ENCODE measurements around the gene ADD2.
A peak's percentile ranks its signal among the peaks of the same experiment; 100 is the strongest.

ADD2 gene

GRCh38 chr2:70674636-70675430, 93.2 kb downstream of the ADD2 start:
- no peak for DNase-seq (ENCODE audit: extremely low spot score)
- TF ChIP-seq CTBP1 (IDR thresholded peaks at IDR 0.05; ENCODE audit: borderline replicate concordance) (no peak), ZNF384 (IDR thresholded peaks at IDR 0.05) (no peak), ARNT (IDR thresholded peaks at IDR 0.05) (no peak), ELF4 (IDR thresholded peaks at IDR 0.05) (no peak), LEF1 (IDR thresholded peaks at IDR 0.05; ENCODE audit: borderline replicate concordance) (no peak), NFRKB (IDR thresholded peaks at IDR 0.05) (no peak), FOXA1 (IDR thresholded peaks at IDR 0.05) (no peak), FOXM1 (IDR thresholded peaks at IDR 0.05; ENCODE audit: borderline replicate concordance) (no peak), SP1 (IDR thresholded peaks at IDR 0.05) (no peak), HDGF (IDR thresholded peaks at IDR 0.05; ENCODE audit: borderline replicate concordance) (no peak), FOXK2 (IDR thresholded peaks at IDR 0.05) (no peak), TARDBP (IDR thresholded peaks at IDR 0.05) (no peak), BHLHE40 (IDR thresholded peaks at IDR 0.05; ENCODE audit: borderline replicate concordance) (no peak), SUZ12 (IDR thresholded peaks at IDR 0.05) (no peak)
- ChIA-PET CTCF (no interaction called here), POLR2A (no interaction called here)

- no peak for TF ChIP-seq HDGF (IDR thresholded peaks at IDR 0.05; ENCODE audit: borderline replicate concordance)
- no peak for TF ChIP-seq BHLHE40 (IDR thresholded peaks at IDR 0.05; ENCODE audit: borderline replicate concordance)
- no peak for TF ChIP-seq TARDBP (IDR thresholded peaks at IDR 0.05)
- TF ChIP-seq ELF4 (IDR thresholded peaks at IDR 0.05): no peak
- TF ChIP-seq SP1 (IDR thresholded peaks at IDR 0.05): no peak
- no peak for TF ChIP-seq FOXM1 (IDR thresholded peaks at IDR 0.05; ENCODE audit: borderline replicate concordance)
- TF ChIP-seq FOXK2 (IDR thresholded peaks at IDR 0.05): no peak
- TF ChIP-seq NFRKB (IDR thresholded peaks at IDR 0.05): no peak
- no peak for TF ChIP-seq PKNOX1 (IDR thresholded peaks at IDR 0.05)
- TF ChIP-seq ARNT (IDR thresholded peaks at IDR 0.05): no peak
- POLR2A ChIA-PET: no interaction called here
- CTCF ChIA-PET: interaction anchor here (1.3 kb wide), 1 partner anchor 14 kb away, joined by 4 read pairs; no protein-coding TSS in a partner anchor
- DNase-seq (ENCODE audit: extremely low spot score): peak; percentile 42
Measured at GRCh38 chr2:70673041-70673647, 94.9 kb downstream of the ADD2 start.

GRCh38 chr2:70671092-70671675, 96.8 kb downstream of the ADD2 start:
- POLR2A ChIA-PET: interaction anchor here (1.5 kb wide), 1 partner anchor 11 kb away, joined by 4 read pairs; no protein-coding TSS in a partner anchor
- no peak for DNase-seq (ENCODE audit: extremely low spot score)
- CTCF ChIA-PET: no interaction called here
- no peak for TF ChIP-seq BHLHE40 (IDR thresholded peaks at IDR 0.05; ENCODE audit: borderline replicate concordance)
- TF ChIP-seq ARNT (IDR thresholded peaks at IDR 0.05): no peak
- no peak for TF ChIP-seq ELF4 (IDR thresholded peaks at IDR 0.05)

- CTCF ChIA-PET: interaction anchor here (0.9 kb wide), 1 partner anchor 10 kb away, joined by 3 read pairs; no protein-coding TSS in a partner anchor
- POLR2A ChIA-PET: interaction anchor here (1.5 kb wide), 1 partner anchor 11 kb away, joined by 4 read pairs; no protein-coding TSS in a partner anchor
- DNase-seq (ENCODE audit: extremely low spot score): no peak
- no peak for TF ChIP-seq ELF4 (IDR thresholded peaks at IDR 0.05)
Measured at GRCh38 chr2:70670626-70671025, 97.4 kb downstream of the ADD2 start.

- TF ChIP-seq ELF4 (IDR thresholded peaks at IDR 0.05) (no peak), BHLHE40 (IDR thresholded peaks at IDR 0.05; ENCODE audit: borderline replicate concordance) (no peak), FOXA1 (IDR thresholded peaks at IDR 0.05) (no peak), HDGF (IDR thresholded peaks at IDR 0.05; ENCODE audit: borderline replicate concordance) (no peak), SP1 (IDR thresholded peaks at IDR 0.05) (no peak), SUZ12 (IDR thresholded peaks at IDR 0.05) (no peak), NFRKB (IDR thresholded peaks at IDR 0.05) (no peak), ZNF384 (IDR thresholded peaks at IDR 0.05) (no peak), ARNT (IDR thresholded peaks at IDR 0.05) (no peak), LEF1 (IDR thresholded peaks at IDR 0.05; ENCODE audit: borderline replicate concordance) (no peak), FOXK2 (IDR thresholded peaks at IDR 0.05) (no peak), CTBP1 (IDR thresholded peaks at IDR 0.05; ENCODE audit: borderline replicate concordance) (no peak), PKNOX1 (IDR thresholded peaks at IDR 0.05) (no peak)
- DNase-seq (ENCODE audit: extremely low spot score): no peak
- CTCF ChIA-PET: interaction anchor here (0.9 kb wide), 1 partner anchor 11 kb away, joined by 3 read pairs; no protein-coding TSS in a partner anchor
- POLR2A ChIA-PET: interaction anchor here (1.5 kb wide), 1 partner anchor 10 kb away, joined by 4 read pairs; no protein-coding TSS in a partner anchor
Measured at GRCh38 chr2:70670202-70670601, 97.8 kb downstream of the ADD2 start.

GRCh38 chr2:70668911-70669310, 99.1 kb downstream of the ADD2 start:
- TF ChIP-seq ELF4 (IDR thresholded peaks at IDR 0.05) (no peak), CTBP1 (IDR thresholded peaks at IDR 0.05; ENCODE audit: borderline replicate concordance) (no peak), ZNF384 (IDR thresholded peaks at IDR 0.05) (no peak), FOXM1 (IDR thresholded peaks at IDR 0.05; ENCODE audit: borderline replicate concordance) (no peak), FOXK2 (IDR thresholded peaks at IDR 0.05) (no peak), HDGF (IDR thresholded peaks at IDR 0.05; ENCODE audit: borderline replicate concordance) (no peak), FOXA1 (IDR thresholded peaks at IDR 0.05) (no peak), PKNOX1 (IDR thresholded peaks at IDR 0.05) (no peak)
- no peak for DNase-seq (ENCODE audit: extremely low spot score)
- POLR2A ChIA-PET: no interaction called here
- CTCF ChIA-PET: no interaction called here
